ENCODE measurements around the gene ANO6.
"Not testable (repeated sequence)": the region's sequence is repeated elsewhere in the genome, so short reads cannot be mapped to it uniquely, and the experiment has no call there.

Gene ANO6

DNA sequence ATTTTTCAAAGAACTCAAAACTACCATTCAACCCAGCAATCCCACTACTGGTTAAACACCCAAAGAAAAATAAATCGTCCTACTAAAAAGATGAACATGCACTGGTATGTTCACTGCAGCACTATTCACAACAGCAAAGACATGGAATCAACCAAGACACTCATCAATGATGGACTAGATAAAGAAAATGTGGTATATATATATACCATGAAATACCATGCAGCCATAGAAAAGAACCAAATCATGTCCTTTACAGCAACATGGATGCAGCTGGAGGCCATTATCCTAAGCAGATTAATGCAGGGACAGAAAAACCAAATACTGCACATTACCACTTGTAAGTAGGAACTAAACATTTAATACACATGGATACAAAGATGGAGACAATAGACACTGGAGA is 3.8 kb upstream of the ANO6 start:
- DNase-seq, result no peak

- no peak for DNase-seq
Observed at GRCh38 chr12:45213107-45213506, 2.8 kb upstream of the ANO6 start.

DNA sequence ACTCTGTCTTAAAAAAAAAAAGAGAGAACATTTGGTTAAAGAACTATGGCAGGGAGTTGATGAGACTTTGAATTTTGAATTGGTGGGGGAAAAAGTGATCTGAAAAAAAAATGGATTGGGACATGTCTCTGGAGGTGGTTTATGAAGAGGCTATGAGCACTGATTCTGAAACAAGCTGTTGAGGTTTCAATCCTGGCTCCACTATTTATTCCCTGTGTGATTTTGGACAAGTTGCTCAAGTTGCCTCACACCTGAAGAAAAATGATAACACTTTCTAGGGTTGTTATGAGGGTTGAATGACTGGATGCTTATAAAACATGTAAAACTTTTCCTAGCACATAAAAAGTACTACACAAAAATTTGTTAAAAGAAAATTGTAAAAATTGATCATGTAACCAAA is 1.8 kb upstream of the ANO6 start:
- no peak for DNase-seq

GRCh38 chr12:45214749-45215418 is 1.0 kb upstream of the ANO6 start:
- DNase-seq, result no peak

DNA sequence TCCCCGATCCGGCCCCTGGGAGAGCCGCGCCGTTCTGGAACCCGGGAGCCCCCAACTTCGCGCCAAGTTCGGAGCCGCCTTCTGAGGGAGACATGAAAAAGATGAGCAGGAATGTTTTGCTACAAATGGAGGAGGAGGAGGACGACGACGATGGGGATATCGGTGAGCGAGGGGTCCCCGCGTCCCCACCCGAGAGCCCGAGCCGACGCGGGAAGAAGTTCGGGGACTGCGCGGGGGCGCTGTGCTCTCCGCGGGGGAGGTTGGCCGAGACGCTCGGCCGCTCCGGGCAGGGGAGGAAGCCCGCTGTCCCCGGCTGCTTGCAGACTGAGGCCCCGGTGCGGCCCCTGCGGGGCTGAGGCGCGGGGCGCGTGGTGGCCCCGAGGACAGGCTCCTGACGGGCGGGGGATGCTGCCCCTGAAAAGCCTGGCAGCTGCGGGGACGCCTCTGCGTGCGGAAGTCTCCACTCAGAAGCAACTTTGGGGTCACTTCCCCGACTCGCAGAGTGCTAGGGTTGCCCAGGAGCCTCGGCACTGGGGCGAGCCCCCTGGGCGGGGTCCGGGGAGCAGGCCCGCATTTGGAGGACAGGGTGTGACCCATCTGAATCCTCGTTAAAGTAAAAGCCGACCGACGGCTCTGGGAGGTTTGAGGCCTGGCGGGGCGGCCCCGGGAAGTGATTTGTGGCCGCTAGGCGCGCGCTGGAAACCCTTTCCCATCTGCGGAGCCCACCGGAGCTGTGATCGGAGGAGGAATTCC is 511 bp downstream of the ANO6 start:
- peak; percentile 18 to 19 for DNase-seq

DNA sequence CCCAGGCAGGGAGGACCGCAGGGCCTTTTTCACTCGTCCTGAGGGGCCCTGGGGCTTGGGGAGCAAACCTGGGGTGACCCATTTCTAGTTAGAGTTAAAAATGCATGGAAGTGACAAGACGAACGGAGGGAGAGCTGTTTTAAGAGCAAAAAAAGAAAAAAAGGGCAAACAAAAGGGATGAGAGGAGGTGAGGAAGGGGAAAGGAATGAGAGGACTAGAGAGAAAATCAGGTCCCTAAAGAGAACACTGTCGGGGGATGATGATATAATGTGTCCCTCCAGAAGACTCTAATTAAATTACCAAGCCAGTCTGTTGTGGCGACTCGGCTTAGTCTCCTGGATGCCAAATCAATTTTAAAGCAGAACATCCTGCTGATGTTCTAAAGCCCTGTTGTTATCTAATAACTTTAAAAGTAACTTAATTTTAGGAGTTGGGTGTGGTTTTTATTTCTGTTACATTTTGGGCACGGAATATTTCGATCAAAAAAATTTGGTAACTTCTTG is 1.1 kb downstream of the ANO6 start:
- no peak for DNase-seq

- DNase-seq, result no peak
Observed at GRCh38 chr12:45217846-45218245, 2.0 kb downstream of the ANO6 start.

- no peak for DNase-seq
Observed at GRCh38 chr12:45219621-45220020, 3.7 kb downstream of the ANO6 start.

DNA sequence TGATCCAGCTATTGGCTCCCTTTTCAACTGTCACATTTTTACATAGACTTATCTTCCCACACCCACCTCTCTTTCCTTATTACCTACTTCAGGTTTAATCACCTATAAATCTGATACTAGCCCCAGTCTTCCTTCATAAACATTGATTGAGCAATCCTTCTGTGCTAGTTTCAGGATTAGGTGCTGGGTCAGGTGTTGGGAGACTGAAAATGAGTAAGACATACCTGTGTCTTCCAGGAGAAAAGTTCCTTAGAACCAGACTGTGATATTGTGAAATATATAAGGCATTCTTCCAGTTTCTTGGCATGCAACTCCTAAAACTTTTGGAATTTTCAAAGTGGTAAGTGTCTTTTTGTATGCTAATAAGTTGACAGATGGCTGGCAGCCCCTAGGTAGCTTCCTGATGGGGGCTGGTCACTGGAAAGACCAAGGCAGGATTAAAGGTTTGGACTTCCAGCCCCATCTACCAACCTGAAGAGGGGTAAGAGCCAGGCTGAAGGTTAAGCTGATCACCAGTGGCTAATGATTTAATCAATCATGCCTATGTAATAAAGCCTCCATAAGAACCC is 4.6 kb downstream of the ANO6 start:
- DNase-seq, result no peak

DNA sequence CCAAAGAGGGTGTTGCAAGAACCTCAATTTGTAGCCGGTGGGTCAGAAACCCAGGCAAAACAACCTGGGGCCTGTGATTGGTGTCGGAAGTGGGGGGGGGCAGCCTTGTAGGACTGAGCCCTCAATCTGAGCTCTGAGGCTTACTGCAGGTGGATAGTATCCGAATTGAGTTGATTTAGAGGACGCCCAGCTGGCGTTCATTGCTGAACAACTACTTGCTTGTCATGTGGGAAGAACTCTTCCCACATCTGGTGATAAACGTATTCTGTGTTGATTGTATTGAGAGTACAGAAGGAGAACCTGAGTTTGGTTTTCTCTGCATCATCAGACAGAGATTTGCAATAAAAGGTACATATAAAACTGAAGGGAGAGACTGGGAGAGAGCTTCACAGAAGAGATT is 5.1 kb downstream of the ANO6 start:
- no peak for DNase-seq

DNA sequence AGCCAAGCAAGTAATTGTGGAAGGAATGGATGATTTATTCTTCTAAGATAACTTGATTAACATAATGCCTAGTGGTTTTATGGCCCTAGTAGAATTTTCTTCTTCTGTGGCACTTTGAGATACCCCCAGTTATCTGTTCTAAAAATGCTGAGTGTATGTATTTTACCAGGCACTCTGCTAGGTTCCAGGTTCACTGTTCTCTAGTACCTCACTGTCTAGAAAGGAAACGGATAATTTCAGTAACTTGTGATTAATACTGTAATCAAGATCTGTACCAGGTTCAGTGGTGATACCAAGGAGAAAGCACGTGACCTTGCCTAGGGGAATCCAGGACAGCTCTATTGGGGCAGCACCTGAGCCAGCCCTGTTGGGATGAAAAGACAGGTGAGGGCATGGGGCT is 8.0 kb downstream of the ANO6 start:
- no peak for DNase-seq

GRCh38 chr12:45224311-45224710 is 8.4 kb downstream of the ANO6 start:
- DNase-seq, result no peak

DNA sequence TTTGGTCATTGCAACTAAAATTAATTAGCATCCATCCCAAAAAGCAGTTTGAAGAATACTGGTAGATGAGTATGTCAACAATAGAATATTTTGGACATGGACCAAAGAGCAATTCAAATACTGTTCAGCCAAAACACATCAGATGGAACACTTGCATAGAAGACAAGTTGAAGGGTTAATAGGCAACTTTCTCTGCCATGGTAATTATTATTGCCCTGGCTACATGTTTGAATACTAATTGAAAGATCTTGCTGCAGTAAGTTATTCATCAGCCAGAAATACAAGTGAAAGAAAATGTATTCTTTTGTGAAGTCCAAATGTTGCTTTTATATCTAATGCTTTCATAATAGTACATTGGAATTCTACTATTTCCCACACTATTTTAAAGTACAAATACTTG is 10.1 kb downstream of the ANO6 start:
- DNase-seq, result no peak

DNA sequence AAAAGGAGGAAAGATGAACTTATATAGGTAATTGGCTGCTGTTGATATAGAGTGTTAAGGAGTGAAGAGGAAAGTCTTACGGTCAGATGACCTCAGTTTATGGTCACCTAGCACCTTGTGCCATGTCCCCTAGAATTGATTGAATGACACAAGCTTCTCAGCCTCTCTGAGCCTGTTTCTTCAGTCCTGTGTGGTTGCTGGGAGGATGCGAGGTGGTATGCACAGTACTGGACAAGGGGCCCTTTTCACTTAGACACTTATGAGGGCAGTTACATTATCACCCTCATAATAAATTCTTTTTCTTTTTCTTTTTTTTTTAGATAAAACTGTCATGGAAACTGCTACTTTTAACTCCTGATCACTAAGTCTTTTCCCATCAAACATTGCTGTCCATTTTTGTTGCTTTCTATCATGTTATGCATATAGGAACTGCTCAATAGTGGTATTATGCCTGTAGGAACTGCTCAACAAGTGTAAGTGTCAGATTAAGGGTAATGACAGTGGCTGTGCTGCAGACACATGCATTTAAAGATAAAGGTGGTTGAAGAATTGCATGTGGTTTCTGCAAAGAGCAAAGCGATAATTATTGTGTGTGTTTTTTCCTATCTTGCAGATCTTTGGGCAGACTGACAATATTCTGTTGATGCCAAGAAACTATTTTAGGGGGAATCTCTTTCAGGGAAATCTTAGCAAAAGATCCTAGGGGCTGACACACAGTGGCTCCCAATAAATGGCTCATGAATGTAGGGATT is 11.6 kb downstream of the ANO6 start:
- DNase-seq, result no peak

DNA sequence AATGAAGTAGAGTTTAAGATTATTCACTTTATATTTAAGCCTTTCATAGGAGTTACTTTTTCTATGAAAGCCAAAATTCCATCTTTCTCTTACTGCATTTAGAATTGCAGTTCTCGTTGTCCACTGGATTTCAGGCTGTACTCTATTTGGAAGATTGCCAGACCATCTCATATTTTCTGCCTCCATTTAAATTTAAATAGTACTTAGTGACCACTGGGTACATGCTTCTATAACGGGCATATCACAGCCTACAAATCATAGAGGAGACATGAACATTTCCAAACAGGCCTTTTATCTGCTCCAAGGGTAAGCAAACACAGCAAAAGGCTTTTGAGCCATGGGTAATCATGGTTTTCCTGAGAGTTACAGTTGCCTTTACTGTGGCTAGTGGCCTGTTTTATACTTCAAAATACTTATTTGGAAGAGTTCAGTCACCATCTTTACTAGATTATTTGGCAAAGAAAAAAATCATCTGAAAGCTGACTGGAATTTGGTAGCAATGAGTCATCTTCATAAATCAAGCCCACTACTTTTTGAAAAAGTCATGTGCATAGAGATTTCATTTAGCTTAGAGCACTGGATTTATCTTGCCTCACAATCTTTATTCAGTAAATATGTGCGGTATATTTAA is 15.7 kb downstream of the ANO6 start:
- no peak for DNase-seq

DNA sequence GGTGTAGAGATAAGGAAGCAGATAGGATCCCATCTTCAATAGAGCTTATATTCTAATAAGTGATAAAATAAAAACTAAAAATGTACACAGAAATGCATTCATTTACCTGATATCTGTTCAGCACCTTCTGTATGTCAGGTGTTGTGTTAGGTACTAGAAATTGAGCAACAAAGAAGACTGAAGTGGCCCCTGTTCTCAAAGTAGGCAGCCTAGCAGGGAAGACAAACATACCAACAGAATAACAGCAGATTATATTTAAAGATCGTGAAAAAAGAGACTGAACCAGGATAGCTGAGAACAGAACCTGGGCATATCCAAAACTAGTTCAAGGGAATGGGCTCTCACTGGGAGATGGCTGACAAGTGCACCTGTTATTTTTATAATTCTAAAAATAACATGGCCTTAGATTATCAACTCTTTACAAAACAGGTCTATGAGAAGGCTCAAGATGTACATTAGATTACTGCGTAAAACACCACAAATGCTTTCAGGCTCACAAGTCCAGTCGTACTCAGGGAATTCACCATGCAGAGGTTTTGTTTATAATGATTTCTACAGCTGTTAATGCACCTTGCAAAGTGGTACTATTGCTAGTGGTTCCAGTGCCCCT is 16.4 kb downstream of the ANO6 start:
- no peak for DNase-seq

GRCh38 chr12:45232756-45233372 is 17.0 kb downstream of the ANO6 start:
- peak; percentile 17 to 20 for DNase-seq

- DNase-seq, result no peak
Observed at GRCh38 chr12:45234139-45234865, 18.4 kb downstream of the ANO6 start.

- DNase-seq, result no peak
Observed at GRCh38 chr12:45235087-45236025, 19.5 kb downstream of the ANO6 start.

- DNase-seq, result not testable (repeated sequence)
Observed at GRCh38 chr12:45236383-45236782, 20.5 kb downstream of the ANO6 start.
